Activated B cell treated with CpG ODN at 0.5 μM for 24 hours (primary cell): Measurements from ENCODE around the gene FES. TPM values are rescaled to one million over a fixed set of nuclear protein-coding genes. Genes with fewer than 3 reads are reported as not detected.
A peak's percentile ranks its signal among the peaks of the same experiment; 100 is the strongest.

Experiments used
- ATAC-seq: fragments of 200-7000 bp; cut with Tn5 transposase; one replicate; pipeline ENCODE4 v1.10.0; 2021; ENCODE audit warnings: low read depth, mild to moderate bottlenecking, moderate library complexity
- CTCF ChIA-PET: fragments of 350-600 bp; sonication (Branson Sonifier 250); formaldehyde crosslinking; loops from one replicate; lab custom pipeline; 2021; ENCODE audit warnings: antibody characterized with exemption; lab: Charles Lee
- POLR2A ChIA-PET: fragments of 350-600 bp; sonication (Branson Sonifier 250); formaldehyde crosslinking; loops from one replicate; lab custom pipeline; 2021; ENCODE audit warnings: antibody characterized with exemption; lab: Charles Lee
- DNase-seq: peaks from one replicate; pipeline ENCODE4 v3.0.0; 2022
- H3K27ac Mint-ChIP-seq: one replicate; pipeline ENCODE4 v1.8.0; 2020; ENCODE audit warnings: mixed read lengths
- H3K27me3 Mint-ChIP-seq: one replicate; pipeline ENCODE4 v1.8.0; 2021; ENCODE audit warnings: mixed read lengths
- H3K36me3 Mint-ChIP-seq: one replicate; pipeline ENCODE4 v1.8.0; 2021; ENCODE audit warnings: low read depth, mixed read lengths
- H3K4me1 Mint-ChIP-seq: one replicate; pipeline ENCODE4 v1.8.0; 2021; ENCODE audit warnings: mixed read lengths
- H3K4me3 Mint-ChIP-seq: one replicate; pipeline ENCODE4 v1.8.0; 2020; ENCODE audit warnings: mild to moderate bottlenecking, mixed read lengths
- H3K9me3 Mint-ChIP-seq: one replicate; pipeline ENCODE4 v1.8.0; 2020; ENCODE audit warnings: mixed read lengths
- CTCF ChIP-seq: fragments of 200-600 bp; IDR thresholded peaks from one replicate; pipeline ENCODE4 v1.8.0; 2022; ENCODE audit warnings: antibody characterized with exemption, mild to moderate bottlenecking
- intact Hi-C: fragments of 100-400 bp; cut with micrococcal nuclease; formaldehyde crosslinking; loops from one replicate; pipeline ENCODE4 v1.15.1; 2024
- total RNA-seq: library from RNA; stranded (reverse); gene quantifications from 2 replicates; pipeline ENCODE4 v1.2.3, GENCODE V29; 2022

FES gene
- 19.7 and 27.4 TPM in 2 replicates for total RNA-seq

DNA sequence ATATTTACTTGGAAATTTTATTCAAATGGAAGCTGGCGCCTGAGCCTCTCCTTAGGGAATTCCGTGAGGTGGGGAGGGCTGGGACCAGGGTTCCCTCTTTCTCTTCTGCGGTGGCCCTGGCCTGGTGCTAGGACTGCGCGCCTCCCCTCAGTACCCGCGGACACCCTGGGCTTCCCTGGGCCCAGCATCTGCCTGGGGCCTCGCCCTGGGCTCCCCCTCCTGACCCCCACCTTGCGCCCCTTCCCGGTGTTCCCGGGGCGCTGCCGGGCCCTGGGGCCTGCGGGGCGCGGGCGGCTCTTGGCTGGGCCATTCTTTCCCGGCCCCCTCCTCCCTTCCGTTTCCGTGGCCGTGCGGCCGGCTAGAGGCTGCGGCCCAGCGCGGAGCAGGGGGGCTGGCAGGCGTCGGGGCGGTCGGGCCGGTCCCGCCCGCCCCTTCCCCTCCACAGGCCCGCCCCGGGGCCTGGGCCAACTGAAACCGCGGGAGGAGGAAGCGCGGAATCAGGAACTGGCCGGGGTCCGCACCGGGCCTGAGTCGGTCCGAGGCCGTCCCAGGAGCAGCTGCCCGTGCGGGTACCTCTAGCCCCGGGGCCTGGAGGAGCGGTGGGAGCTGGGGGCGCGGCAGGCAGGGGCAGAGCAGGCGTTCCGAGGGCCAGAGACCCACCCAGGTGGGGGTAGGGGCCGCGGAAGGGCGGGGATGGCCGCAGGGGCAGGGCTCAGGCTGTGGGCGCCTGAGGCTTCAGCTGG lies at the start of gene FES:
TSS of gene FES (plus strand) at position 529 of the 743 bp plus-strand sequence. CDS start 542 bp downstream, outside the sequence.
- H3K4me3 Mint-ChIP-seq: peak within 1 kb of the TSS; percentile 71
- peak; percentile 43 for DNase-seq
- intact Hi-C loops: loop anchor here (1.0 kb wide), 1 partner anchor 12 kb away; no protein-coding TSS in a partner anchor
- peak within 1 kb of the TSS; percentile 76 for H3K27ac Mint-ChIP-seq
- peaks cover 26% of the 10 kb centered on the region for H3K36me3 Mint-ChIP-seq
- H3K27me3 Mint-ChIP-seq: no peaks in the 10 kb centered on the region
- H3K9me3 Mint-ChIP-seq: no peaks in the 10 kb centered on the region
- TF ChIP-seq CTCF: no peak
- ATAC-seq: peak; percentile 40
- peaks cover 34% of the 10 kb centered on the region for H3K4me1 Mint-ChIP-seq
- CTCF ChIA-PET: interaction anchor here (1.2 to 5.8 kb wide), 11 partner anchors 48 to 564 kb away, joined by 3 to 121 read pairs (median 14); partner anchors contain the start of genes BLM, HDDC3 and UNC45A
- POLR2A ChIA-PET: interaction anchor here (0.7 to 3.6 kb wide), 15 partner anchors 11 to 281 kb away, joined by 3 to 35 read pairs (median 6); partner anchors contain the start of genes BLM, HDDC3, MAN2A2 and UNC45A

GRCh38 chr15:90834626-90835025 lies 49.7 kb upstream of the FES start:
- no peak overlapping the region for H3K4me3 Mint-ChIP-seq

DNA sequence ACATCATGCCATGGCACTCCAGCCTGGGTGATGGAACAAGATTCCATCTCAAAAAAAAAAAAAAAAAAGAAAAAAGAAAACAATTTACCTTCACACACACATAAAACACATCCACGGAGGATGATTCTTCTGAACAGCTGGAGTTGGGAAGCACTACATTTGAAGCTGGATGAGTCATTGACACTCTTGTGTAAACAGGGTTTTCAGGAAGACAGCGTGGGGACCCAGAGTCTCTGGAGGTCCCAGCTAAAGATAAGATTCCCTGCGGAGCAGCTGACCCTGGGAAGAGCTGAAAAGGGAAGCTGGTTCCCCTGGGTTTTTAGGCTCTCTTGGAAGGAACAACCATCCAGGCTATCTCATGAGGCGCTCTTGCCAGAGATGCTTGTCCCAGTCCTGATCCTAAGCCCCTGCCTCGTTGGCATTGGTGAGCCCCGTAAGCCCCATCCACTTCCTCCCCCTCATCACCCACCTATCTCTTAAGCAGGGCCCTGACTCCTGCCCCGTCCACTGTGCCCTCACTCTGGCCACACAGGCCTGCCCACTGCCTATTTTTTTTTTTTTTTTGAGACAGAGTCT lies 47.9 kb upstream of the FES start:
- no peak for TF ChIP-seq CTCF
- no peak overlapping the region for H3K27ac Mint-ChIP-seq
- H3K27me3 Mint-ChIP-seq: no peaks in the 10 kb centered on the region
- CTCF ChIA-PET: no interaction called here
- ATAC-seq (no peak), DNase-seq (no peak)
- H3K4me3 Mint-ChIP-seq: no peak overlapping the region
- H3K36me3 Mint-ChIP-seq: no peaks in the 10 kb centered on the region
- no peaks in the 10 kb centered on the region for H3K9me3 Mint-ChIP-seq
- peaks cover 39% of the 10 kb centered on the region for H3K4me1 Mint-ChIP-seq
- POLR2A ChIA-PET: no interaction called here
- intact Hi-C loops: no loop called here

More at GRCh38 chr15:90834626-90835025, 49.7 kb upstream of the FES start:
- Mint-ChIP-seq H3K27me3 (no peaks in the 10 kb centered on the region), H3K36me3 (no peaks in the 10 kb centered on the region), H3K9me3 (no peaks in the 10 kb centered on the region), H3K4me1 (peaks cover 47% of the 10 kb centered on the region), H3K27ac (peak overlapping the region; percentile 16)
- no peak for ATAC-seq
- no peak for TF ChIP-seq CTCF
- intact Hi-C loops: no loop called here
- ChIA-PET POLR2A (interaction anchor here (1.1 kb wide), 1 partner anchor 17 kb away, joined by 3 read pairs; no protein-coding TSS in a partner anchor), CTCF (no interaction called here)
- no peak for DNase-seq

GRCh38 chr15:90837094-90837493 lies 47.2 kb upstream of the FES start:
- CTCF ChIA-PET: interaction anchor here (1.3 kb wide), 1 partner anchor 48 kb away, joined by 4 read pairs; no protein-coding TSS in a partner anchor
- H3K4me1 Mint-ChIP-seq: peaks cover 39% of the 10 kb centered on the region

More at GRCh38 chr15:90837094-90837493, 47.2 kb upstream of the FES start:
- intact Hi-C loops: no loop called here
- Mint-ChIP-seq H3K4me3 (peak overlapping the region; percentile 0), H3K27ac (no peak overlapping the region), H3K9me3 (no peaks in the 10 kb centered on the region), H3K27me3 (no peaks in the 10 kb centered on the region), H3K36me3 (no peaks in the 10 kb centered on the region)
- POLR2A ChIA-PET: interaction anchor here (0.8 to 2.9 kb wide), 4 partner anchors 9 to 60 kb away, joined by 3 to 15 read pairs (median 8); no protein-coding TSS in a partner anchor
- no peak for ATAC-seq
- no peak for DNase-seq
- no peak for TF ChIP-seq CTCF
